Ovary (tissue), 3 donors: Measurements from ENCODE around the gene PRSS2.

Experiments used
- CTCF ChIP-seq, 3 donors: fragments of 450-650 bp in 2 of 3; fragments of 200-600 bp in 1 of 3; IDR thresholded peaks; one replicate each; pipeline versions ENCODE4 v1.5.1 to v1.8.0; 2016 to 2022; ENCODE audit warnings: antibody characterized with exemption in 3 of 3, mild to moderate bottlenecking in 1 of 3
- EP300 ChIP-seq: sonication (generic); formaldehyde crosslinking; IDR thresholded peaks from one replicate; pipeline ENCODE4 v1.6.1; 2017; ENCODE audit warnings: antibody characterized with exemption
- POLR2A ChIP-seq: fragments of 450-650 bp; IDR thresholded peaks from one replicate; pipeline ENCODE4 v1.6.1; 2017; ENCODE audit warnings: antibody characterized with exemption, mild to moderate bottlenecking, moderate library complexity
- donor health status: DM: no; HTN: no; CAD: no.

DNA sequence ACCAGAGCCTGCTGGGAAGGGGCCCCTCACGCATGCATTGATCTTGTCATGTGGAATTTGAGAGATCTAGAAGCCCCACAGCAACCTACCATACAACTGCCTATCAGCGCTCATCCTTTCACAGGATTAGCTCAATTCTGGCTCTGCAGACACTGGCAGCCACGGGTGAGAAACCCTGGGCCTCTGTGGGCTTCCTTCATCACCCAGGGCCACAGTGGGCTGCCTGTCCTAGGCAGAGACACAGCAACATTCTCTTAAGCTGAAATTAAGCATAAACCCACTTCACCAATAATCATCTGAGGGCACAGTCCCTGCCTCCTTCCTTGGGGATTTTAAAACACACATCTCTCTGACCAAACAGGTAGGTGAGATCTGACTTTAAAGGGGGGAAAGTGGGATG, 3.3 kb upstream of the PRSS2 start:
- no peak for TF ChIP-seq POLR2A
- TF ChIP-seq CTCF (IDR thresholded peaks at IDR 0.05): no peak
- TF ChIP-seq EP300: no peak
